ENCODE measurements around the gene CYB561. TPM values are rescaled to one million over a fixed set of nuclear protein-coding genes. Genes with fewer than 3 reads are reported as not detected.
A peak's percentile ranks its signal among the peaks of the same experiment; 100 is the strongest.

CYB561 gene
- total and polyA plus RNA-seq, 9 of the 15 experiments (the other 6 are each of a cell fraction or from before 2014, with no cell fraction given) = 4.0 to 30.8 (median 17.4) TPM

DNA sequence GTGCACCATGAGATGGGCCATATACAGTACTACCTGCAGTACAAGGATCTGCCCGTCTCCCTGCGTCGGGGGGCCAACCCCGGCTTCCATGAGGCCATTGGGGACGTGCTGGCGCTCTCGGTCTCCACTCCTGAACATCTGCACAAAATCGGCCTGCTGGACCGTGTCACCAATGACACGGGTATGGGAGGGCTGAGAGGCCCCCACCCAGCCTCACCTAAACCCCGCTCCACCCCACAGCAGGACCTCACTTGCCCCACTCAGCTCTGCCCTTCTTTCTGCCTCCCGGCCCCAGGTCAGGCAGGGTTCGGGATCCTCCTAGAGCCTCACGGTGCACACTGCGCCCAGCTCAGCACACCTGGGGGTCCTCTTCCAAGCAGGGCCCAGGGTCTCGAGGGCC is 36.4 kb upstream of the CYB561 start (continued):
- TF ChIP-seq ZFP1 (CRISPR knock-in tag; IDR thresholded peaks at IDR 0.05) = no peak

- no TSS peak for BruUV-seq (replicated peaks)
- Histone ChIP-seq H3K9ac (ENCODE audit: insufficient read depth in 1 of 2, low read depth in 2 of 2, low read length in 2 of 2) (peak overlapping the region in 1 of 2 experiments; percentile 56; a peak in 1 of 4 replicates), H3K27ac (ENCODE audit: extremely low read depth, low read depth, low read length) (no peak overlapping the region), H3K4me3 (no peak overlapping the region), H3K79me2 (ENCODE audit: control insufficient read depth, insufficient read depth, low read length) (no peaks in the 10 kb centered on the region), H2AFZ (ENCODE audit: low read depth, low read length) (no peak overlapping the region), H3K9me3 (replicated peaks; ENCODE audit: control insufficient read depth, insufficient read depth, low read depth, low read length) (no peaks in the 10 kb centered on the region), H3K4me1 (replicated peaks in 1 of 2; ENCODE audit: control insufficient read depth in 2 of 2, insufficient read depth in 2 of 2, low read length in 2 of 2) (peaks cover 5 to 45% of the 10 kb centered on the region in 2 experiments; a peak in 4 of 5 replicates), H3K4me2 (ENCODE audit: insufficient read depth, low read length) (no peak overlapping the region), H3K9me1 (ENCODE audit: control insufficient read depth, insufficient read depth, low read length) (no peaks in the 10 kb centered on the region), H3K27me3 (ENCODE audit: control insufficient read depth in 2 of 2, insufficient read depth in 2 of 2, low read length in 2 of 2) (no peaks in the 10 kb centered on the region; a peak in 1 of 5 replicates), H3K36me3 (ENCODE audit: control insufficient read depth, insufficient read depth, low read length) (no peaks in the 10 kb centered on the region), H4K20me1 (replicated peaks; ENCODE audit: control insufficient read depth, insufficient read depth, low read length) (no peaks in the 10 kb centered on the region)
- DNase-seq (ENCODE audit: extremely low read depth in 1 of 4, low spot score in 3 of 4) = no peak
- no peak for FAIRE-seq
- 62% methylated on average over 16 of the region's 16 CpGs for WGBS (ENCODE audit: insufficient coverage, low coverage, missing lambda C conversion rate)
- intact Hi-C loops (cut with micrococcal nuclease) (loop anchor here (5.0 kb wide), 1 partner anchor 131 kb away; no protein-coding TSS in a partner anchor), in situ Hi-C loops (cut with MboI) (no loop called here)
- ChIA-PET POLR2A (interaction anchor here (0.6 kb wide), 1 partner anchor 15 kb away, joined by 3 read pairs; no protein-coding TSS in a partner anchor), CTCF (ENCODE audit: low intra/inter-chr PET ratio) (interaction anchor here (0.7 kb wide), 1 partner anchor 56 kb away, joined by 4 read pairs; no protein-coding TSS in a partner anchor)
- TF ChIP-seq SIN3B (IDR thresholded peaks at IDR 0.05; ENCODE audit: low read depth) = no peak
- TF ChIP-seq SRSF9 (IDR thresholded peaks at IDR 0.05; ENCODE audit: borderline replicate concordance, low read depth, low read length) = no peak
- TF ChIP-seq NFYB (IDR thresholded peaks at IDR 0.05; ENCODE audit: extremely low read depth, insufficient read length) = no peak
- no peak for TF ChIP-seq IRF9 (tag; IDR thresholded peaks at IDR 0.05)
- TF ChIP-seq KAT8 (IDR thresholded peaks at IDR 0.05; ENCODE audit: low read depth) = no peak
- no peak for TF ChIP-seq CTBP1 (IDR thresholded peaks at IDR 0.05; ENCODE audit: borderline replicate concordance)
- no peak for TF ChIP-seq HES1 (IDR thresholded peaks at IDR 0.05; ENCODE audit: low read depth)
- 0 out of 6 replicates have a peak, but pooled peaks of 1 of the 3 experiments have one; percentile 10 for TF ChIP-seq ZBTB11 (CRISPR knock-in tag; IDR thresholded peaks at IDR 0.05)
- TF ChIP-seq TCFL5 (CRISPR knock-in tag; conservative IDR thresholded peaks at IDR 0.05) = no peak
- no peak for ATAC-seq
Observed at GRCh38 chr17:63481488-63481870, 35.4 kb upstream of the CYB561 start.
